HG02798 (cell line): ENCODE data around the gene STAMBP.
"Not testable (repeated sequence)": the region's sequence is repeated elsewhere in the genome, so short reads cannot be mapped to it uniquely, and the experiment has no call there.

Experiments
- ATAC-seq: cut with Tn5 transposase; IDR thresholded peaks from one replicate; pipeline ENCODE4 v1.9.1; 2021; ENCODE audit warnings: mild to moderate bottlenecking; ENCODE audit not compliant: unreplicated experiment, poor library complexity

STAMBP gene

GRCh38 chr2:73836141-73836943 is 7.6 kb downstream of the STAMBP start:
- no peak for ATAC-seq

GRCh38 chr2:73837847-73838585 is 9.3 kb downstream of the STAMBP start:
- ATAC-seq, result no peak

GRCh38 chr2:73838889-73839534 is 10.3 kb downstream of the STAMBP start:
- ATAC-seq, result no peak

GRCh38 chr2:73839653-73840411 is 11.1 kb downstream of the STAMBP start:
- no peak for ATAC-seq

- no peak for ATAC-seq
Measured at GRCh38 chr2:73841912-73842738, 13.4 kb downstream of the STAMBP start.

- no peak for ATAC-seq
Measured at GRCh38 chr2:73842739-73843019, 13.9 kb downstream of the STAMBP start.

GRCh38 chr2:73844087-73844486 is 15.3 kb downstream of the STAMBP start:
- no peak for ATAC-seq

GRCh38 chr2:73850009-73850408 is 21.2 kb downstream of the STAMBP start:
- ATAC-seq, result no peak

GRCh38 chr2:73851274-73851673 is 22.5 kb downstream of the STAMBP start:
- no peak for ATAC-seq

- ATAC-seq, result no peak
Measured at GRCh38 chr2:73852020-73852419, 23.3 kb downstream of the STAMBP start.

- no peak for ATAC-seq
Measured at GRCh38 chr2:73855526-73855925, 26.8 kb downstream of the STAMBP start.

GRCh38 chr2:73856214-73856613 is 27.5 kb downstream of the STAMBP start:
- ATAC-seq, result no peak

GRCh38 chr2:73859721-73860586 is 31.2 kb downstream of the STAMBP start:
- no peak for ATAC-seq

GRCh38 chr2:73862987-73863386 is 34.2 kb downstream of the STAMBP start:
- no peak for ATAC-seq

GRCh38 chr2:73868204-73868978 is 39.6 kb downstream of the STAMBP start:
- no peak for ATAC-seq

- ATAC-seq, result no peak
Measured at GRCh38 chr2:73870084-73870483, 41.3 kb downstream of the STAMBP start.

GRCh38 chr2:73877071-73877802 is 48.5 kb downstream of the STAMBP start:
- no peak for ATAC-seq

- ATAC-seq, result not testable (repeated sequence)
Measured at GRCh38 chr2:73877984-73878383, 49.2 kb downstream of the STAMBP start.
